ENCODE data around the gene RBM22. TPM values are rescaled to one million over a fixed set of nuclear protein-coding genes. Genes with fewer than 3 reads are reported as not detected.

Gene RBM22
- total RNA-seq, 1 donor from 2014 or later: 39.3 TPM

GRCh38 chr5:150641824-150642566, 58.9 kb downstream of the RBM22 start:
- TF ChIP-seq, protein P1, sequence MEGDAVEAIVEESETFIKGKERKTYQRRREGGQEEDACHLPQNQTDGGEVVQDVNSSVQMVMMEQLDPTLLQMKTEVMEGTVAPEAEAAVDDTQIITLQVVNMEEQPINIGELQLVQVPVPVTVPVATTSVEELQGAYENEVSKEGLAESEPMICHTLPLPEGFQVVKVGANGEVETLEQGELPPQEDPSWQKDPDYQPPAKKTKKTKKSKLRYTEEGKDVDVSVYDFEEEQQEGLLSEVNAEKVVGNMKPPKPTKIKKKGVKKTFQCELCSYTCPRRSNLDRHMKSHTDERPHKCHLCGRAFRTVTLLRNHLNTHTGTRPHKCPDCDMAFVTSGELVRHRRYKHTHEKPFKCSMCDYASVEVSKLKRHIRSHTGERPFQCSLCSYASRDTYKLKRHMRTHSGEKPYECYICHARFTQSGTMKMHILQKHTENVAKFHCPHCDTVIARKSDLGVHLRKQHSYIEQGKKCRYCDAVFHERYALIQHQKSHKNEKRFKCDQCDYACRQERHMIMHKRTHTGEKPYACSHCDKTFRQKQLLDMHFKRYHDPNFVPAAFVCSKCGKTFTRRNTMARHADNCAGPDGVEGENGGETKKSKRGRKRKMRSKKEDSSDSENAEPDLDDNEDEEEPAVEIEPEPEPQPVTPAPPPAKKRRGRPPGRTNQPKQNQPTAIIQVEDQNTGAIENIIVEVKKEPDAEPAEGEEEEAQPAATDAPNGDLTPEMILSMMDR (IDR thresholded peaks at IDR 0.05; ENCODE audit: partially characterized antibody, unreplicated experiment): no peak
- Mint-ChIP-seq H3K36me3 (ENCODE audit: unreplicated experiment) (peaks cover under 1% of the 10 kb centered on the region), H3K4me1 (ENCODE audit: low read depth, unreplicated experiment) (peaks cover 48% of the 10 kb centered on the region), H3K9me3 (ENCODE audit: unreplicated experiment) (peaks cover 7% of the 10 kb centered on the region), H3K27me3 (ENCODE audit: unreplicated experiment) (peaks cover 12% of the 10 kb centered on the region), H3K4me3 (ENCODE audit: unreplicated experiment) (no peak overlapping the region), H3K27ac (ENCODE audit: unreplicated experiment) (no peak overlapping the region)
- no peak for DNase-seq

GRCh38 chr5:150641006-150641570, 59.8 kb downstream of the RBM22 start:
- H3K9me3 Mint-ChIP-seq (ENCODE audit: unreplicated experiment): peaks cover 9% of the 10 kb centered on the region
- H3K27me3 Mint-ChIP-seq (ENCODE audit: unreplicated experiment): peaks cover 13% of the 10 kb centered on the region
- peaks cover 53% of the 10 kb centered on the region for H3K4me1 Mint-ChIP-seq (ENCODE audit: low read depth, unreplicated experiment)
- TF ChIP-seq, protein P1 (IDR thresholded peaks at IDR 0.05; ENCODE audit: partially characterized antibody, unreplicated experiment): no peak
- no peak for DNase-seq
- no peak overlapping the region for H3K27ac Mint-ChIP-seq (ENCODE audit: unreplicated experiment)
- no peaks in the 10 kb centered on the region for H3K36me3 Mint-ChIP-seq (ENCODE audit: unreplicated experiment)
- no peak overlapping the region for H3K4me3 Mint-ChIP-seq (ENCODE audit: unreplicated experiment)

Other genes starting within 250 kb of the RBM22 start
- 160 TPM for gene NDST1, start 192.9 kb downstream of the RBM22 start, total RNA-seq (ENCODE audit: unreplicated experiment)
- 16.1 TPM for gene SYNPO, start 60.4 kb downstream of the RBM22 start, total RNA-seq (ENCODE audit: unreplicated experiment)
- gene MYOZ3, start 39.8 kb downstream of the RBM22 start, total RNA-seq (ENCODE audit: unreplicated experiment): 0.64 TPM
- gene DCTN4, start 58.0 kb upstream of the RBM22 start, total RNA-seq (ENCODE audit: unreplicated experiment): 92.1 TPM
- gene SMIM3, start 77.7 kb upstream of the RBM22 start, total RNA-seq (ENCODE audit: unreplicated experiment): 0.51 TPM
- gene IRGM, start 145.5 kb upstream of the RBM22 start, total RNA-seq (ENCODE audit: unreplicated experiment): not detected
- 33.9 TPM for gene ZNF300, start 203.9 kb upstream of the RBM22 start, total RNA-seq (ENCODE audit: unreplicated experiment)